Nephron (organoid): ENCODE data around the gene PACSIN2.

Experiments
- H3K27ac Mint-ChIP-seq, 3 experiments: 2 replicates each; pipeline ENCODE4 v1.8.0; 2020; ENCODE audit warnings: mixed read lengths in 3 of 3, mild to moderate bottlenecking in 2 of 3, moderate library complexity in 1 of 3
- H3K27me3 Mint-ChIP-seq: 2 replicates; pipeline ENCODE4 v1.8.0; 2021; ENCODE audit warnings: low read depth, mild to moderate bottlenecking, moderate library complexity, mixed read lengths
- H3K36me3 Mint-ChIP-seq: 2 replicates; pipeline ENCODE4 v1.8.0; 2020; ENCODE audit warnings: low read depth, mixed read lengths
- H3K4me1 Mint-ChIP-seq: 2 replicates; pipeline ENCODE4 v1.8.0; 2020; ENCODE audit warnings: mixed read lengths
- H3K4me3 Mint-ChIP-seq, 3 experiments: 2 replicates each; pipeline ENCODE4 v1.8.0; 2020; ENCODE audit warnings: mild to moderate bottlenecking in 3 of 3, mixed read lengths in 3 of 3, moderate library complexity in 2 of 3
- H3K9me3 Mint-ChIP-seq: 2 replicates; pipeline ENCODE4 v1.8.0; 2020; ENCODE audit warnings: mixed read lengths
- CTCF ChIP-seq, 3 experiments: fragments of 200-600 bp; sonication (generic); IDR thresholded peaks; one replicate each; pipeline ENCODE4 v1.5.0; 2021; ENCODE audit warnings: antibody characterized with exemption in 3 of 3; ENCODE audit not compliant: unreplicated experiment in 3 of 3

PACSIN2 gene

GRCh38 chr22:42959576-42960509, 55.1 kb downstream of the PACSIN2 start:
- H3K4me1 Mint-ChIP-seq: peaks cover 57% of the 10 kb centered on the region
- no peak for TF ChIP-seq CTCF (IDR thresholded peaks at IDR 0.05; ENCODE audit: unreplicated experiment in 3 of 3)
- H3K27me3 Mint-ChIP-seq: no peaks in the 10 kb centered on the region
- peak overlapping the region; percentile 46 to 56 (median 54) for H3K4me3 Mint-ChIP-seq
- peak overlapping the region; percentile 73 to 91 (median 88) for H3K27ac Mint-ChIP-seq
- no peaks in the 10 kb centered on the region for H3K9me3 Mint-ChIP-seq
- peaks cover 14% of the 10 kb centered on the region for H3K36me3 Mint-ChIP-seq

GRCh38 chr22:42958937-42959336, 56.0 kb downstream of the PACSIN2 start:
- no peaks in the 10 kb centered on the region for H3K9me3 Mint-ChIP-seq
- H3K4me3 Mint-ChIP-seq: peak overlapping the region; percentile 41 to 56 (median 54)
- no peak for TF ChIP-seq CTCF (IDR thresholded peaks at IDR 0.05; ENCODE audit: unreplicated experiment in 3 of 3)
- H3K27ac Mint-ChIP-seq: peak overlapping the region; percentile 73 to 91 (median 88)
- H3K36me3 Mint-ChIP-seq: peaks cover 16% of the 10 kb centered on the region
- H3K4me1 Mint-ChIP-seq: peaks cover 51% of the 10 kb centered on the region
- no peaks in the 10 kb centered on the region for H3K27me3 Mint-ChIP-seq

- peaks cover 13% of the 10 kb centered on the region for H3K36me3 Mint-ChIP-seq
- no peak for TF ChIP-seq CTCF (IDR thresholded peaks at IDR 0.05; ENCODE audit: unreplicated experiment in 3 of 3)
- H3K4me1 Mint-ChIP-seq: peaks cover 50% of the 10 kb centered on the region
- H3K9me3 Mint-ChIP-seq: no peaks in the 10 kb centered on the region
- H3K4me3 Mint-ChIP-seq: peak overlapping the region in 1 of 3 experiments; percentile 54
- H3K27me3 Mint-ChIP-seq: no peaks in the 10 kb centered on the region
- peak overlapping the region; percentile 3 to 91 (median 88) for H3K27ac Mint-ChIP-seq
Measured at GRCh38 chr22:42957958-42958357, 57.0 kb downstream of the PACSIN2 start.

- peaks cover 13% of the 10 kb centered on the region for H3K36me3 Mint-ChIP-seq
- no peak overlapping the region for H3K4me3 Mint-ChIP-seq
- no peaks in the 10 kb centered on the region for H3K9me3 Mint-ChIP-seq
- H3K27me3 Mint-ChIP-seq: no peaks in the 10 kb centered on the region
- TF ChIP-seq CTCF (IDR thresholded peaks at IDR 0.05; ENCODE audit: unreplicated experiment in 3 of 3): no peak
- H3K27ac Mint-ChIP-seq: peak overlapping the region in 2 of 3 experiments; percentile 88 to 91
- H3K4me1 Mint-ChIP-seq: peaks cover 49% of the 10 kb centered on the region
Measured at GRCh38 chr22:42957544-42957943, 57.4 kb downstream of the PACSIN2 start.

- Mint-ChIP-seq H3K9me3 (no peaks in the 10 kb centered on the region), H3K36me3 (peaks cover 13% of the 10 kb centered on the region), H3K4me1 (peaks cover 53% of the 10 kb centered on the region), H3K27ac (no peak overlapping the region), H3K4me3 (no peak overlapping the region), H3K27me3 (no peaks in the 10 kb centered on the region)
- TF ChIP-seq CTCF (IDR thresholded peaks at IDR 0.05; ENCODE audit: unreplicated experiment in 3 of 3): no peak
Measured at GRCh38 chr22:42955848-42956247, 59.1 kb downstream of the PACSIN2 start.
